GM12878 (cell line): ENCODE measurements around the gene SYT1. TPM values are rescaled to one million over a fixed set of nuclear protein-coding genes. Genes with fewer than 3 reads are reported as not detected.

Experiments
- ATAC-seq: fragments of 200-7000 bp; cut with Tn5 transposase; 3 replicates; pipeline ENCODE4 v1.9.1; 2020; ENCODE audit warnings: mild to moderate bottlenecking, moderate library complexity
- BruUV-seq: library from RNA; stranded (reverse); fragments of 400-500 nt; replicated peaks from 2 replicates; lab custom pipeline; 2021; lab: Mats Ljungman, UMichigan
- CTCF ChIA-PET: fragments of 300-600 bp; sonication (Branson Sonifier 250); formaldehyde crosslinking; extraction: SDS; loops from one replicate; lab custom pipeline; 2021; ENCODE audit warnings: inconsistent platforms; lab: Yijun Ruan, JAX
- POLR2A ChIA-PET: fragments of 350-600 bp; formaldehyde crosslinking; extraction: SDS; loops from one replicate; lab custom pipeline; 2021; ENCODE audit warnings: inconsistent platforms; lab: Charles Lee
- RAD21 ChIA-PET: fragments of 300-600 bp; sonication (Branson Sonifier 250); formaldehyde crosslinking; loops from one replicate; lab custom pipeline; 2023; ENCODE audit warnings: antibody characterized with exemption; ENCODE audit not compliant: unreplicated experiment; lab: Charles Lee
- SMC1A ChIA-PET: fragments of 300-600 bp; sonication (Branson Sonifier 250); formaldehyde crosslinking; loops from one replicate; lab custom pipeline; 2023; ENCODE audit not compliant: unreplicated experiment, uncharacterized antibody; lab: Charles Lee
- DNase-seq: peaks from one replicate; pipeline ENCODE4 v3.0.0-alpha.2; 2011; ENCODE audit warnings: low read depth, low spot score
- FAIRE-seq: peaks from 3 replicates; lab custom pipeline; 2011; peaks lifted over from hg19 to GRCh38; lab: Jason Lieb, UNC
- H2AFZ ChIP-seq: 2 replicates; pipeline ENCODE4 v1.6.0; 2011; ENCODE audit warnings: low read depth, low read length, control low read depth; ENCODE audit not compliant: control insufficient read depth
- H3K27ac ChIP-seq: 2 replicates; pipeline ENCODE4 v1.5.1; 2011; ENCODE audit warnings: control low read depth; ENCODE audit not compliant: control insufficient read depth, insufficient read depth
- H3K27me3 ChIP-seq, 2 experiments: replicated peaks in 1 of 2; 2 replicates each; pipeline versions ENCODE4 v1.6.0 to v1.6.1; 2011; ENCODE audit warnings: low read length in 1 of 2; ENCODE audit not compliant: control insufficient read depth in 2 of 2, insufficient read depth in 2 of 2
- H3K36me3 ChIP-seq, 2 experiments: 2 replicates each; pipeline ENCODE4 v1.5.1; 2011; ENCODE audit warnings: low read length in 1 of 2; ENCODE audit not compliant: control insufficient read depth in 2 of 2, insufficient read depth in 2 of 2
- H3K4me1 ChIP-seq: 2 replicates; pipeline ENCODE4 v1.6.1; 2011; ENCODE audit warnings: mild to moderate bottlenecking, low read length, moderate library complexity, mixed read lengths; ENCODE audit not compliant: control insufficient read depth, insufficient read depth
- H3K4me2 ChIP-seq: 2 replicates; pipeline ENCODE4 v1.6.0; 2011; ENCODE audit warnings: control low read depth; ENCODE audit not compliant: control insufficient read depth, insufficient read depth
- H3K4me3 ChIP-seq: fragments of 200-600 bp; sonication (generic); 2 replicates; pipeline ENCODE4 v1.5.1; 2016
- H3K79me2 ChIP-seq: 2 replicates; pipeline ENCODE4 v1.6.0; 2011; ENCODE audit warnings: low read length; ENCODE audit not compliant: control insufficient read depth, insufficient read depth
- H3K9ac ChIP-seq: 2 replicates; pipeline ENCODE4 v1.8.0; 2011; ENCODE audit warnings: low read length, control low read depth, mixed read lengths; ENCODE audit not compliant: control insufficient read depth, insufficient read depth
- H3K9me3 ChIP-seq: replicated peaks from 3 replicates; pipeline ENCODE4 v1.5.1; 2011; ENCODE audit warnings: mild to moderate bottlenecking, low read length; ENCODE audit not compliant: control insufficient read depth, insufficient read depth
- H4K20me1 ChIP-seq: 2 replicates; pipeline ENCODE4 v1.6.0; 2011; ENCODE audit not compliant: control insufficient read depth, insufficient read depth
- E4F1 ChIP-seq: fragments of 450-650 bp; IDR thresholded peaks from 2 replicates; pipeline ENCODE4 v1.6.1; 2018; ENCODE audit warnings: borderline replicate concordance, mild to moderate bottlenecking; ENCODE audit not compliant: partially characterized antibody
- HDAC6 ChIP-seq: fragments of 200-600 bp; sonication (generic); IDR thresholded peaks from one replicate; pipeline ENCODE4 v1.8.0; 2017; ENCODE audit warnings: antibody characterized with exemption; ENCODE audit not compliant: unreplicated experiment
- HSF1 ChIP-seq: fragments of 150-350 bp; IDR thresholded peaks from 2 replicates; pipeline ENCODE4 v1.6.1; 2014; ENCODE audit warnings: mild to moderate bottlenecking, low read depth, low read length
- KDM1A ChIP-seq: fragments of 200-600 bp; sonication (generic); IDR thresholded peaks from 2 replicates; pipeline ENCODE4 v1.6.1; 2016; ENCODE audit warnings: borderline replicate concordance
- MEF2B ChIP-seq: fragments of 450-650 bp; IDR thresholded peaks from 2 replicates; pipeline ENCODE4 v1.6.1; 2018; ENCODE audit warnings: mild to moderate bottlenecking, moderate library complexity; ENCODE audit not compliant: partially characterized antibody, poor library complexity, severe bottlenecking
- NR2C1 ChIP-seq: fragments of 450-650 bp; IDR thresholded peaks from 2 replicates; pipeline ENCODE4 v1.6.1; 2017; ENCODE audit warnings: antibody characterized with exemption, mild to moderate bottlenecking, moderate library complexity
- PML ChIP-seq: IDR thresholded peaks from 2 replicates; pipeline ENCODE4 v1.6.1; 2012; ENCODE audit warnings: low read length, inconsistent platforms
- POLR2AphosphoS2 ChIP-seq: IDR thresholded peaks from 2 replicates; pipeline ENCODE4 v1.6.1; 2011; ENCODE audit warnings: low read depth, mild to moderate bottlenecking, low read length, improper control_type of control experiment, moderate library complexity
- ZNF687 ChIP-seq: fragments of 450-650 bp; IDR thresholded peaks from 2 replicates; pipeline ENCODE4 v1.6.1; 2017; ENCODE audit warnings: mild to moderate bottlenecking, moderate library complexity
- WGBS: methylation state at CpG from one replicate; pipeline ENCODE4 v1.1.6; 2016; ENCODE audit warnings: low lambda C conversion rate; ENCODE audit not compliant: insufficient replicate concordance, insufficient coverage; ENCODE audit errors: missing lambda C conversion rate; 5-methylcytosine and 5-hydroxymethylcytosine counted together
- in situ Hi-C: fragments of 300-500 bp; cut with MboI; formaldehyde crosslinking; loops from 9 replicates; pipeline ENCODE4 v1.14.3; 2018; ENCODE audit warnings: mixed read lengths
- intact Hi-C: fragments of 100-400 bp; cut with micrococcal nuclease; formaldehyde crosslinking; loops from one replicate; pipeline ENCODE4 v1.14.2; 2022; ENCODE audit not compliant: unreplicated experiment
- polyA plus RNA-seq, 11 experiments: library from polyadenylated mRNA; depleted of rRNA in 4 of 11; unstranded in 6 of 11; stranded (reverse) in 5 of 11; fragments of >200 nt; fragmentation: Nextera tagmentation in 4 of 11; fragmentation: Illumina TruSeq in 1 of 11; extraction: Ambion mirVana in 4 of 11; extraction: Trizol in 1 of 11; gene quantifications; 1 replicate in 1 of 11; 2 replicates in 10 of 11; pipeline versions ENCODE4 v1.2.1 to v1.2.3, GENCODE V29; 2011 to 2016; ENCODE audit warnings: inconsistent platforms in 2 of 11, missing spikeins in 2 of 11, low read depth in 1 of 11
- total RNA-seq, 4 experiments: library from RNA; depleted of rRNA in 3 of 4; stranded (reverse); fragments of >200 nt in 3 of 4; fragmentation: Illumina TruSeq in 1 of 4; extraction: Trizol in 1 of 4; gene quantifications; 2 replicates each; pipeline versions ENCODE4 v1.2.1 to v1.2.3, GENCODE V29; 2013 to 2021

Gene SYT1
- total and polyA plus RNA-seq, 10 of the 15 experiments (the other 5 are each of a cell fraction or from before 2014, with no cell fraction given): 0.10 to 0.28 TPM; not detected in 8

GRCh38 chr12:79296133-79296532 is 431.6 kb downstream of the SYT1 start:
- Histone ChIP-seq H3K9ac (no peak overlapping the region), H3K4me1 (no peaks in the 10 kb centered on the region), H3K4me3 (no peak overlapping the region), H3K79me2 (no peaks in the 10 kb centered on the region), H2AFZ (no peak overlapping the region), H3K27ac (no peak overlapping the region), H3K27me3 (no peaks in the 10 kb centered on the region), H3K36me3 (no peaks in the 10 kb centered on the region), H3K9me3 (no peaks in the 10 kb centered on the region), H4K20me1 (no peaks in the 10 kb centered on the region), H3K4me2 (no peak overlapping the region)
- DNase-seq (no peak), ATAC-seq (no peak), FAIRE-seq (no peak)
- 59% methylated on average over 5 of the region's 5 CpGs for WGBS
- ChIA-PET SMC1A (no interaction called here), RAD21 (no interaction called here), POLR2A (no interaction called here), CTCF (no interaction called here)
- in situ Hi-C loops (no loop called here), intact Hi-C loops (no loop called here)
- BruUV-seq: no TSS peak
- no peak for TF ChIP-seq POLR2AphosphoS2
- TF ChIP-seq HDAC6: no peak
- TF ChIP-seq MEF2B: no peak

- no peak for FAIRE-seq
- RAD21 ChIA-PET: no interaction called here
- in situ Hi-C loops (no loop called here), intact Hi-C loops (no loop called here)
- 28% methylated on average over 4 of the region's 4 CpGs for WGBS
- no peak overlapping the region for H3K4me2 ChIP-seq
- H3K9me3 ChIP-seq: no peaks in the 10 kb centered on the region
- no peak overlapping the region for H3K4me3 ChIP-seq
- SMC1A ChIA-PET: no interaction called here
- no peaks in the 10 kb centered on the region for H3K27me3 ChIP-seq
- DNase-seq: no peak
- no peak overlapping the region for H2AFZ ChIP-seq
- BruUV-seq: no TSS peak
- no peaks in the 10 kb centered on the region for H3K4me1 ChIP-seq
- no peak overlapping the region for H3K9ac ChIP-seq
- no peaks in the 10 kb centered on the region for H3K36me3 ChIP-seq
- ATAC-seq: no peak
- no peaks in the 10 kb centered on the region for H4K20me1 ChIP-seq
- H3K79me2 ChIP-seq: no peaks in the 10 kb centered on the region
- H3K27ac ChIP-seq: no peak overlapping the region
- CTCF ChIA-PET: no interaction called here
- POLR2A ChIA-PET: no interaction called here
- no peak for TF ChIP-seq KDM1A
- no peak for TF ChIP-seq PML
- TF ChIP-seq HSF1: no peak
- no peak for TF ChIP-seq ZNF687
- TF ChIP-seq E4F1: no peak
- no peak for TF ChIP-seq NR2C1
Observed at GRCh38 chr12:79296871-79297270, 432.3 kb downstream of the SYT1 start.
